SH-SY5Y (cell line): ENCODE results near the gene PPL.

Experiments used
- GATA2 ChIP-seq: IDR thresholded peaks from 2 replicates; pipeline ENCODE4 v1.6.1; 2011; ENCODE audit warnings: mild to moderate bottlenecking, low read depth, low read length
- GATA3 ChIP-seq: IDR thresholded peaks from 2 replicates; pipeline ENCODE4 v1.6.1; 2011; ENCODE audit warnings: low read depth, mild to moderate bottlenecking, low read length, moderate library complexity

PPL gene

GRCh38 chr16:4966736-4967453 lies 29.9 kb upstream of the PPL start:
- TF ChIP-seq GATA3 (no peak), GATA2 (no peak)

GRCh38 chr16:4962716-4963115 lies 25.8 kb upstream of the PPL start:
- TF ChIP-seq GATA3 (no peak), GATA2 (no peak)

- TF ChIP-seq GATA2 = no peak
- no peak for TF ChIP-seq GATA3
Observed at GRCh38 chr16:4960579-4960978, 23.6 kb upstream of the PPL start.

- no peak for TF ChIP-seq GATA2
- no peak for TF ChIP-seq GATA3
Observed at GRCh38 chr16:4958510-4959438, 21.8 kb upstream of the PPL start.

GRCh38 chr16:4957720-4958509 lies 21.0 kb upstream of the PPL start, which contains the start of gene SEC14L5:
Gene SEC14L5, plus strand, starts transcription at chr16:4958330. Its CDS starts 994 bp downstream, at chr16:4959324.
- TF ChIP-seq GATA2 = no peak
- TF ChIP-seq GATA3 = no peak

- TF ChIP-seq GATA3 (no peak), GATA2 (no peak)
Observed at GRCh38 chr16:4957420-4957719, 20.4 kb upstream of the PPL start.

- no peak for TF ChIP-seq GATA2
- TF ChIP-seq GATA3 = no peak
Observed at GRCh38 chr16:4954714-4955113, 17.8 kb upstream of the PPL start.

GRCh38 chr16:4949986-4950385 lies 13.0 kb upstream of the PPL start:
- TF ChIP-seq GATA2 (no peak), GATA3 (no peak)

GRCh38 chr16:4948903-4949766 lies 12.2 kb upstream of the PPL start:
- TF ChIP-seq GATA3 (no peak), GATA2 (no peak)

GRCh38 chr16:4947722-4948503 lies 11.0 kb upstream of the PPL start:
- TF ChIP-seq GATA3 (no peak), GATA2 (no peak)

- TF ChIP-seq GATA3 (no peak), GATA2 (no peak)
Observed at GRCh38 chr16:4946917-4947316, 10.0 kb upstream of the PPL start.
